H9 (cell line): ENCODE data around the gene TECTB. TPM values are rescaled to one million over a fixed set of nuclear protein-coding genes. Genes with fewer than 3 reads are reported as not detected.

ENCODE experiments used
- DNase-seq: peaks from one replicate; pipeline ENCODE4 v3.0.0-alpha.2; 2017
- H2AFZ ChIP-seq: one replicate; pipeline ENCODE4 v1.6.1; 2013; ENCODE audit warnings: mild to moderate bottlenecking, low read length, control low read depth, moderate library complexity
- H2AK5ac ChIP-seq: 2 replicates; pipeline ENCODE4 v1.6.1; 2013; ENCODE audit warnings: low read length, control low read depth, mixed read lengths; ENCODE audit not compliant: insufficient read length
- H2BK120ac ChIP-seq: one replicate; pipeline ENCODE4 v1.6.1; 2013; ENCODE audit warnings: low read depth, mild to moderate bottlenecking, low read length, control low read depth, inconsistent platforms; ENCODE audit not compliant: poor library complexity, severe bottlenecking
- H2BK12ac ChIP-seq: 2 replicates; pipeline ENCODE4 v1.6.1; 2013; ENCODE audit warnings: low read length, control low read depth, mixed read lengths, low read depth; ENCODE audit not compliant: insufficient read length
- H2BK15ac ChIP-seq: 2 replicates; pipeline ENCODE4 v1.6.1; 2013; ENCODE audit warnings: low read depth, low read length, control low read depth
- H2BK20ac ChIP-seq: one replicate; pipeline ENCODE4 v1.6.1; 2013; ENCODE audit warnings: low read depth, mild to moderate bottlenecking, low read length, control low read depth, inconsistent platforms; ENCODE audit not compliant: poor library complexity, severe bottlenecking
- H2BK5ac ChIP-seq: 2 replicates; pipeline ENCODE4 v1.6.1; 2013; ENCODE audit warnings: low read length, control low read depth, mixed read lengths; ENCODE audit not compliant: insufficient read length
- H3K14ac ChIP-seq: 2 replicates; pipeline ENCODE4 v1.6.1; 2013; ENCODE audit warnings: low read length, control low read depth; ENCODE audit not compliant: insufficient read depth
- H3K18ac ChIP-seq: 2 replicates; pipeline ENCODE4 v1.6.1; 2013; ENCODE audit warnings: low read depth, mild to moderate bottlenecking, mixed read lengths, low read length, control low read depth; ENCODE audit not compliant: insufficient read length
- H3K23ac ChIP-seq: 2 replicates; pipeline ENCODE4 v1.6.1; 2013; ENCODE audit warnings: low read length, control low read depth, mixed read lengths, low read depth; ENCODE audit not compliant: insufficient read length
- H3K23me2 ChIP-seq: 2 replicates; pipeline ENCODE4 v1.6.1; 2013; ENCODE audit warnings: low read depth, mild to moderate bottlenecking, mixed read lengths, low read length, control low read depth; ENCODE audit not compliant: insufficient read length, poor library complexity, severe bottlenecking
- H3K27ac ChIP-seq: 2 replicates; pipeline ENCODE4 v1.5.1; 2013; ENCODE audit warnings: low read length, control low read depth, mixed read lengths, low read depth; ENCODE audit not compliant: insufficient read length
- H3K27me3 ChIP-seq: 2 replicates; pipeline ENCODE4 v1.6.1; 2013; ENCODE audit warnings: low read length, control low read depth, inconsistent platforms; ENCODE audit not compliant: insufficient read depth
- H3K4ac ChIP-seq: 2 replicates; pipeline ENCODE4 v1.6.1; 2013; ENCODE audit warnings: low read depth, mild to moderate bottlenecking, control low read depth, inconsistent platforms, low read length, moderate library complexity
- H3K4me1 ChIP-seq: 2 replicates; pipeline ENCODE4 v1.6.1; 2013; ENCODE audit warnings: low read length, control low read depth, inconsistent platforms; ENCODE audit not compliant: insufficient read depth
- H3K4me2 ChIP-seq: 2 replicates; pipeline ENCODE4 v1.6.1; 2013; ENCODE audit warnings: low read length, control low read depth, mixed read lengths; ENCODE audit not compliant: insufficient read length, insufficient read depth
- H3K56ac ChIP-seq: 2 replicates; pipeline ENCODE4 v1.6.1; 2013; ENCODE audit warnings: low read depth, mild to moderate bottlenecking, mixed read lengths, low read length, control low read depth; ENCODE audit not compliant: insufficient read length
- H3K79me1 ChIP-seq: 2 replicates; pipeline ENCODE4 v1.6.1; 2013; ENCODE audit warnings: low read depth, mild to moderate bottlenecking, moderate library complexity, low read length, control low read depth, inconsistent platforms; ENCODE audit not compliant: insufficient read depth, poor library complexity, severe bottlenecking
- H3K79me2 ChIP-seq: 2 replicates; pipeline ENCODE4 v1.6.1; 2013; ENCODE audit warnings: low read length, control low read depth, inconsistent platforms; ENCODE audit not compliant: insufficient read depth
- H3K9ac ChIP-seq: 2 replicates; pipeline ENCODE4 v1.6.1; 2013; ENCODE audit warnings: low read length, control low read depth, mixed read lengths; ENCODE audit not compliant: insufficient read length; ENCODE audit errors: extremely low read depth
- H3K9me3 ChIP-seq: one replicate; pipeline ENCODE4 v1.6.1; 2013; ENCODE audit warnings: low read depth, low read length, inconsistent platforms; ENCODE audit not compliant: control insufficient read depth
- H3T11ph ChIP-seq: one replicate; pipeline ENCODE4 v1.6.1; 2013; ENCODE audit warnings: mild to moderate bottlenecking, low read length, control low read depth, inconsistent platforms
- H4K20me1 ChIP-seq: one replicate; pipeline ENCODE4 v1.6.1; 2013; ENCODE audit not compliant: control insufficient read depth, insufficient read length, insufficient read depth
- H4K5ac ChIP-seq: 2 replicates; pipeline ENCODE4 v1.6.1; 2013; ENCODE audit warnings: low read depth, mild to moderate bottlenecking, mixed read lengths, low read length, control low read depth; ENCODE audit not compliant: insufficient read length
- H4K8ac ChIP-seq: replicated peaks from 2 replicates; pipeline ENCODE4 v1.6.1; 2013; ENCODE audit warnings: low read length, control low read depth, mixed read lengths, low read depth; ENCODE audit not compliant: insufficient read length
- H4K91ac ChIP-seq: 2 replicates; pipeline ENCODE4 v1.6.1; 2013; ENCODE audit warnings: low read depth, mild to moderate bottlenecking, moderate library complexity, mixed read lengths, low read length, control low read depth; ENCODE audit not compliant: insufficient read length
- H3K27ac Mint-ChIP-seq, 3 experiments: 2 replicates in 2 of 3; 3 replicates in 1 of 3; pipeline ENCODE4 v1.8.0; 2020 to 2021; ENCODE audit warnings: mixed read lengths in 3 of 3, mild to moderate bottlenecking in 1 of 3, moderate library complexity in 1 of 3
- H3K27me3 Mint-ChIP-seq: 2 replicates; pipeline ENCODE4 v1.8.0; 2021; ENCODE audit warnings: low read depth, mild to moderate bottlenecking, moderate library complexity, mixed read lengths
- H3K36me3 Mint-ChIP-seq, 3 experiments: 2 replicates in 2 of 3; 3 replicates in 1 of 3; pipeline ENCODE4 v1.8.0; 2020 to 2021; ENCODE audit warnings: low read depth in 3 of 3, mixed read lengths in 3 of 3; ENCODE audit not compliant: insufficient read depth in 1 of 3
- H3K4me1 Mint-ChIP-seq, 2 experiments: 2 replicates each; pipeline ENCODE4 v1.8.0; 2020; ENCODE audit warnings: mixed read lengths in 2 of 2
- H3K4me3 Mint-ChIP-seq, 2 experiments: 2 replicates in 1 of 2; 3 replicates in 1 of 2; pipeline ENCODE4 v1.8.0; 2020 to 2021; ENCODE audit warnings: mild to moderate bottlenecking in 2 of 2, mixed read lengths in 2 of 2, moderate library complexity in 1 of 2
- H3K9me3 Mint-ChIP-seq, 2 experiments: 2 replicates in 1 of 2; 3 replicates in 1 of 2; pipeline ENCODE4 v1.8.0; 2020; ENCODE audit warnings: mild to moderate bottlenecking in 2 of 2, mixed read lengths in 2 of 2, moderate library complexity in 1 of 2
- CTCF ChIP-seq: fragments of 200-600 bp; sonication (generic); conservative IDR thresholded peaks from 3 replicates; pipeline ENCODE4 v1.8.0; 2021; ENCODE audit warnings: antibody characterized with exemption, mild to moderate bottlenecking
- WGBS: extraction: QIAGEN DNeasy Blood & Tissue Kit; methylation state at CpG from one replicate; pipeline ENCODE4 v1.1.7; 2013; ENCODE audit warnings: missing lambda C conversion rate, low lambda C conversion rate, mixed read lengths; ENCODE audit not compliant: insufficient read length; ENCODE audit errors: extremely low coverage; 5-methylcytosine and 5-hydroxymethylcytosine counted together
- total RNA-seq: library from RNA; stranded (reverse); gene quantifications from 2 replicates; pipeline ENCODE4 v1.2.1, GENCODE V29; 2021

Gene TECTB
- total RNA-seq, 1 experiment from 2014 or later, result not detected

- Histone ChIP-seq H2BK12ac (no peak overlapping the region), H2BK15ac (no peak overlapping the region), H3K4me1 (no peaks in the 10 kb centered on the region), H4K8ac (no peak overlapping the region), H3K79me2 (no peaks in the 10 kb centered on the region), H3K9ac (no peak overlapping the region), H3K27ac (no peak overlapping the region), H2AFZ (no peak overlapping the region), H3K9me3 (no peaks in the 10 kb centered on the region), H3K56ac (no peak overlapping the region), H3K79me1 (no peaks in the 10 kb centered on the region), H3K4ac (no peak overlapping the region), H2BK20ac (no peak overlapping the region), H3K18ac (no peak overlapping the region), H2BK120ac (no peak overlapping the region), H3K27me3 (no peaks in the 10 kb centered on the region), H3K14ac (no peak overlapping the region), H4K20me1 (no peaks in the 10 kb centered on the region), H3T11ph (no peak overlapping the region), H2AK5ac (no peak overlapping the region), H4K91ac (no peak overlapping the region), H3K23ac (no peak overlapping the region), H3K23me2 (no peaks in the 10 kb centered on the region), H3K4me2 (no peak overlapping the region), H2BK5ac (no peak overlapping the region), H4K5ac (no peak overlapping the region)
- no peak for DNase-seq
- H3K27me3 Mint-ChIP-seq, result no peaks in the 10 kb centered on the region
- no CpG with 5 or more reads among the region's 4 CpGs for WGBS
- no peak for TF ChIP-seq CTCF
- H3K27ac Mint-ChIP-seq, result 0 out of 7 replicates have a peak overlapping the region, but pooled peaks of 1 of the 3 experiments have one; percentile 5
- no peaks in the 10 kb centered on the region for H3K4me1 Mint-ChIP-seq
- H3K9me3 Mint-ChIP-seq, result no peaks in the 10 kb centered on the region; a peak in 1 of 5 replicates
- no peaks in the 10 kb centered on the region; a peak in 1 of 7 replicates for H3K36me3 Mint-ChIP-seq
- no peak overlapping the region for H3K4me3 Mint-ChIP-seq
Observed at GRCh38 chr10:112261281-112261822, 21.8 kb upstream of the TECTB start.
